GM12878 (cell line): ENCODE results near the gene FKBP14. TPM values are rescaled to one million over a fixed set of nuclear protein-coding genes. Genes with fewer than 3 reads are reported as not detected.

Experiments used
- CBFB ChIP-seq: IDR thresholded peaks from 2 replicates; pipeline ENCODE4 v1.6.1; 2016; ENCODE audit warnings: antibody characterized with exemption, low read depth
- IKZF2 ChIP-seq, 2 experiments: fragments of 450-650 bp; IDR thresholded peaks; 2 replicates each; pipeline ENCODE4 v1.6.1; 2017; ENCODE audit warnings: mild to moderate bottlenecking in 2 of 2, moderate library complexity in 2 of 2
- KLF5 ChIP-seq: fragments of 450-650 bp; IDR thresholded peaks from 2 replicates; pipeline ENCODE4 v1.6.1; 2014; ENCODE audit warnings: mild to moderate bottlenecking; ENCODE audit not compliant: partially characterized antibody
- NFYA ChIP-seq: IDR thresholded peaks from 2 replicates; pipeline ENCODE4 v1.6.1; 2011; ENCODE audit warnings: low read depth, mild to moderate bottlenecking, low read length, improper control_type of control experiment, borderline replicate concordance
- SPI1 ChIP-seq: IDR thresholded peaks from 2 replicates; pipeline ENCODE4 v1.6.1; 2011; ENCODE audit warnings: low read depth, mild to moderate bottlenecking, low read length, moderate library complexity, borderline replicate concordance; ENCODE audit not compliant: insufficient read depth
- STAT1 ChIP-seq: fragments of 450-650 bp; conservative IDR thresholded peaks from 2 replicates; pipeline ENCODE4 v1.6.1; 2014; ENCODE audit warnings: antibody characterized with exemption, mild to moderate bottlenecking
- STAT3 ChIP-seq: IDR thresholded peaks from 2 replicates; pipeline ENCODE4 v1.6.1; 2011; ENCODE audit warnings: low read depth, low read length, improper control_type of control experiment
- ZNF207 ChIP-seq: fragments of 450-650 bp; IDR thresholded peaks from 2 replicates; pipeline ENCODE4 v1.6.1; 2014; ENCODE audit warnings: antibody characterized with exemption, mild to moderate bottlenecking, borderline replicate concordance
- ZNF217 ChIP-seq: fragments of 450-650 bp; IDR thresholded peaks from 2 replicates; pipeline ENCODE4 v1.6.1; 2017; ENCODE audit warnings: antibody characterized with exemption, mild to moderate bottlenecking
- polyA plus RNA-seq, 11 experiments: library from polyadenylated mRNA; depleted of rRNA in 4 of 11; unstranded in 6 of 11; stranded (reverse) in 5 of 11; fragments of >200 nt; fragmentation: Nextera tagmentation in 4 of 11; fragmentation: Illumina TruSeq in 1 of 11; extraction: Ambion mirVana in 4 of 11; extraction: Trizol in 1 of 11; gene quantifications; 1 replicate in 1 of 11; 2 replicates in 10 of 11; pipeline versions ENCODE4 v1.2.1 to v1.2.3, GENCODE V29; 2011 to 2016; ENCODE audit warnings: inconsistent platforms in 2 of 11, missing spikeins in 2 of 11, low read depth in 1 of 11
- total RNA-seq, 4 experiments: library from RNA; depleted of rRNA in 3 of 4; stranded (reverse); fragments of >200 nt in 3 of 4; fragmentation: Illumina TruSeq in 1 of 4; extraction: Trizol in 1 of 4; gene quantifications; 2 replicates each; pipeline versions ENCODE4 v1.2.1 to v1.2.3, GENCODE V29; 2013 to 2021
- TF ChIP-seq, protein P1 (sequence below): fragments of 450-650 bp; IDR thresholded peaks from 2 replicates; pipeline ENCODE4 v1.6.1; 2017; ENCODE audit warnings: mild to moderate bottlenecking, moderate library complexity
- TF ChIP-seq, protein P2 (sequence below): fragments of 450-650 bp; IDR thresholded peaks from 2 replicates; pipeline ENCODE4 v1.6.1; 2014; ENCODE audit warnings: mild to moderate bottlenecking

The FKBP14 gene
- total and polyA plus RNA-seq, 10 of the 15 experiments (the other 5 are each of a cell fraction or from before 2014, with no cell fraction given) = 2.7 to 8.9 (median 5.6) TPM

DNA sequence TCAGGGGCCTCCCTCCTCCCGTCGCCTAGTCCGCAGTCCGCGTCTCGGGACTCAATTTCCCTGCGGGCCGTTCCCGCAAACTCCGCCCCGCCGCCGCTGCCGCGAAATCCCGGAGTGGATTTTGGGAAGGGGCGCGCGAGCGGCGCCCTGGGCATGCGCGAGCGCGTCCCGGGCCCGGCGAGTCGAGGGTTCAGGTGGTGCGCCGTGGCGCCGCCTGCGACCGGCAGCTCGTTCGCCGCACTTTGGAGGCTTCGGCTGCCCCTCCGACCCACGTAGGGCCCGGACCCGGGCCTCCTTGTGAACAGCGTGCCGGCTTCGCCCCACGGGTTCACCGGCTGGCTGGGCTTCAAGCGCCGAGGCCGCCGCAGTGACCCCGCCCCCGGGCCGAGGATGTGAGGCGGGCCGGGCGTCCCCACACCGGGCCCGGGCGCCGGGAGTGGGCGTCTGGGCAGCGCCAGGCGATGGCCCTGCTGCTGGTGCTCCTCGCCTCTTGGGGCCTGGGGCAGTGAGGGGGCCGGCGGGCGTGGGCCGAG lies 1.8 kb upstream of the FKBP14 start, which contains the start of gene PLEKHA8 (continued):
- TF ChIP-seq STAT1 (0 out of 2 replicates have a peak, but pooled peaks have one; percentile 64), SPI1 (no peak), ZNF207 (0 out of 2 replicates have a peak, but pooled peaks have one; percentile 61), NFYA (no peak), ZNF217 (peak; percentile 91), IKZF2 (IDR thresholded peaks at IDR 0.05) (no peak; a peak in 1 of 4 replicates), CBFB (0 out of 2 replicates have a peak, but pooled peaks have one; percentile 35), STAT3 (no peak), KLF5 (peak; percentile 76)
- TF ChIP-seq, protein P1, sequence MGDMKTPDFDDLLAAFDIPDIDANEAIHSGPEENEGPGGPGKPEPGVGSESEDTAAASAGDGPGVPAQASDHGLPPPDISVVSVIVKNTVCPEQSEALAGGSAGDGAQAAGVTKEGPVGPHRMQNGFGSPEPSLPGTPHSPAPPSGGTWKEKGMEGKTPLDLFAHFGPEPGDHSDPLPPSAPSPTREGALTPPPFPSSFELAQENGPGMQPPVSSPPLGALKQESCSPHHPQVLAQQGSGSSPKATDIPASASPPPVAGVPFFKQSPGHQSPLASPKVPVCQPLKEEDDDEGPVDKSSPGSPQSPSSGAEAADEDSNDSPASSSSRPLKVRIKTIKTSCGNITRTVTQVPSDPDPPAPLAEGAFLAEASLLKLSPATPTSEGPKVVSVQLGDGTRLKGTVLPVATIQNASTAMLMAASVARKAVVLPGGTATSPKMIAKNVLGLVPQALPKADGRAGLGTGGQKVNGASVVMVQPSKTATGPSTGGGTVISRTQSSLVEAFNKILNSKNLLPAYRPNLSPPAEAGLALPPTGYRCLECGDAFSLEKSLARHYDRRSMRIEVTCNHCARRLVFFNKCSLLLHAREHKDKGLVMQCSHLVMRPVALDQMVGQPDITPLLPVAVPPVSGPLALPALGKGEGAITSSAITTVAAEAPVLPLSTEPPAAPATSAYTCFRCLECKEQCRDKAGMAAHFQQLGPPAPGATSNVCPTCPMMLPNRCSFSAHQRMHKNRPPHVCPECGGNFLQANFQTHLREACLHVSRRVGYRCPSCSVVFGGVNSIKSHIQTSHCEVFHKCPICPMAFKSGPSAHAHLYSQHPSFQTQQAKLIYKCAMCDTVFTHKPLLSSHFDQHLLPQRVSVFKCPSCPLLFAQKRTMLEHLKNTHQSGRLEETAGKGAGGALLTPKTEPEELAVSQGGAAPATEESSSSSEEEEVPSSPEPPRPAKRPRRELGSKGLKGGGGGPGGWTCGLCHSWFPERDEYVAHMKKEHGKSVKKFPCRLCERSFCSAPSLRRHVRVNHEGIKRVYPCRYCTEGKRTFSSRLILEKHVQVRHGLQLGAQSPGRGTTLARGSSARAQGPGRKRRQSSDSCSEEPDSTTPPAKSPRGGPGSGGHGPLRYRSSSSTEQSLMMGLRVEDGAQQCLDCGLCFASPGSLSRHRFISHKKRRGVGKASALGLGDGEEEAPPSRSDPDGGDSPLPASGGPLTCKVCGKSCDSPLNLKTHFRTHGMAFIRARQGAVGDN = peak; percentile 81
- TF ChIP-seq, protein P2, sequence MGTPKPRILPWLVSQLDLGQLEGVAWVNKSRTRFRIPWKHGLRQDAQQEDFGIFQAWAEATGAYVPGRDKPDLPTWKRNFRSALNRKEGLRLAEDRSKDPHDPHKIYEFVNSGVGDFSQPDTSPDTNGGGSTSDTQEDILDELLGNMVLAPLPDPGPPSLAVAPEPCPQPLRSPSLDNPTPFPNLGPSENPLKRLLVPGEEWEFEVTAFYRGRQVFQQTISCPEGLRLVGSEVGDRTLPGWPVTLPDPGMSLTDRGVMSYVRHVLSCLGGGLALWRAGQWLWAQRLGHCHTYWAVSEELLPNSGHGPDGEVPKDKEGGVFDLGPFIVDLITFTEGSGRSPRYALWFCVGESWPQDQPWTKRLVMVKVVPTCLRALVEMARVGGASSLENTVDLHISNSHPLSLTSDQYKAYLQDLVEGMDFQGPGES = no peak
